Effector CD8-positive, alpha-beta T cell (primary cell): ENCODE data around the gene PRSS50.

Source experiments
- DNase-seq: peaks from one replicate; lab custom pipeline; 2025; lab: John Stamatoyannopoulos, UW

PRSS50 gene

DNA sequence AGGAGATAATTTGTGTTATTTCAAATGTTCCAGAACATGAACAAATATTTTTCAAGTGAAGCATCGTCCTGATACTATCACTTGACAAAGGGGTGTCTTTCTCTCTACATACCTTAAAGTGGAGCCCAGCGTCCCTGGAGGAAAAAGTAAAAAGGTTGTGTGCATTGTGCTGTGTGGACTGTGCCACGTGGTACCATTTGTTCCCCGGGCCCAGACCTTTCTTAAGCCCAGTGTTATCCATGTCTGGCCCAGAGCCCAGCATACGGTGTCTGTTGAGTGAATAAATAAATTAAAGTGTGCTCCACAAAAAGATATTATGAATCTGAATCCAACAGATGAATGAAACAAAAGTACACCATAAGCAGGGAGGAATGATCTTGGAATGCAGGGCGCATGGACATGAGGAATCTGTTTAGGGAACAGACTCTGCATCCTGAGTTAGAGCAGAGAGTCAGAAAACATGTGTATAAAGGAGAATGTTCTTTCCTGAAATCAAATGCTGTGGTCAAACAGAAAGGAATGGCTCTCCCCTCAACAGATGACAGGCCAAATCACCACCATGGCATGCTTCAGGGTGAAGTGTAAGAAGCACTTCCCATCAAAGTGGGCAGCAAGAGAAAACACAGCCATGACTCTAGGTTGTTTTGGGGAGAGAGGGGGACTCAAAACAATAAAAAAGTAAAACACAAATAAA, 8.1 kb upstream of the PRSS50 start:
- DNase-seq, result no peak

DNA sequence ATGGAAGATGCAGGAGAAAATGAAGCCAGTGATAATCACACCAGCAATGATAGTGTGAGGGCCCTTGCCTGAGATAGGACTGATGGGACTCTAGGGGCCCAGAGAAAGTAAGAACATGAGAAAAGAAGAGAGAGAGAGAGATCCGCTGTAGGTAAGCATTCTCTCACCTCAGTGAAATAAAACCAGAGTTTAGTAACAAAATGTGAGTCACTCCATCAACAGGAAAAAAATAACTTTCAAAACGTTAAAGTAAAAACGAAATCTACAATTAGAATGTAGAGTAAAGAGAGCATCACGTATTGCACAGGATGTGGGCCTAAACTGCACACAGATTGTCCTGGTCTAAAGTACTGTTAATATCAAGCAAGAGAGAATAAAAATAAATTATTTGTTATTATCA, 6.8 kb upstream of the PRSS50 start:
- no peak for DNase-seq

GRCh38 chr3:46722443-46722842, 4.8 kb upstream of the PRSS50 start:
- DNase-seq, result no peak

GRCh38 chr3:46721009-46721408, 3.3 kb upstream of the PRSS50 start:
- DNase-seq, result no peak

- DNase-seq, result no peak
Observed at GRCh38 chr3:46719735-46720271, 2.1 kb upstream of the PRSS50 start.

DNA sequence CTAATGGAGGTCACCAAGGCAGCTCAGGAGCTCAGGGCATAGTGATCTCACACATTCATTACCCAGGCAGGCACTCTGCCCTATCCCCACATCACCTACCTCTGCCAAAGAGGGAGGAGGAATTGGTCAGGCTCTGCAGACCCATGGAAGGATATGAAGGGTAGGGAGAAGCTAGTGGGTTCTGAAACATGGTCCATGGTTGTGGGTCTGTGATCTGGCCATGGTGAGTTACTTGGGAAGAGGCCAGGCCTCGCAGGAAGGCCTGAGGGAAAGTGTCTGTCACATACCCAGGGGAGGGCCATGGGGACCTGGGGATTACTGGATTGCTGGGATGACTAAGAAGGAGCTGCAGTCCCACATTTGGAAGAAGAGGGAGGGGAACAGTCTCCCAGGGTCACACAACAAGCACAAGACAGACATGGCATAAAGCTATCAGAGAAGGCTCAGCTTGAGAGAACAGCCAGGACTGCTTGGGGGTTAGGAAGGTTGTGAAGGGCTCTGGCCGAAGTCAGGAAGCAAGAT, 1.4 kb upstream of the PRSS50 start:
- no peak for DNase-seq

- no peak for DNase-seq
Observed at GRCh38 chr3:46716461-46717441, 918 bp downstream of the PRSS50 start.

DNA sequence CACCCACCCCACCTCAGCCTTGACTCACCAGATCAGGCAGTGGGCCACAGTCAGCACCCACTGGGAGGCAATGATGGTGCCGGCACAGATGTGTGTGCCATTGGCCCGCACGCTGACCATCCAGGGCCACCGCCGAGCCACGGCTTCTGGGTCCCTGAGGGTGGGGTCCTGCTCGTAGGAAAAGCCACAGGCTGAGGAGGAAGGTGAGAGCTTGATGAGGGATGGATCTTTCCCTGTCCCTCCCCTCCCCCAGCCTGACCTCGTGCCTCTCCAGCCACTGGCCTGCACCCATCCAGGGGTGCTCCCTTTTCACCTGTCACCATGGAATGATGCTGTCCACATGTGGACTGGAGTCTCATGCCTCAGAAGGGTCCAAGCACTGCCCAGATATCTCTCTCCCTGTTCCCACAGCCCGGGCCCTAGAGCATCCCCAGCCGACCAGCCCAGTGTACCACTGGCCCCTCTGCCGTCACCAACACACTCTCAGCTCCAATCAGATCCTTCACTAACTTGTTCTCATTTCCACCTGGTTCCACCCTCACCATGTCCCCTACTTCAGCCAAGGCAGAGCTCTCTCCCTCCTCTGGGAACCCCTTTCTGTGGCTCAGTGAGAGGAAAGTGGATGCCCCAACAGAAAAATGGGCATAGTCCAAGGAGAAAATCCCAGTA, 2.0 kb downstream of the PRSS50 start:
- DNase-seq, result no peak

DNA sequence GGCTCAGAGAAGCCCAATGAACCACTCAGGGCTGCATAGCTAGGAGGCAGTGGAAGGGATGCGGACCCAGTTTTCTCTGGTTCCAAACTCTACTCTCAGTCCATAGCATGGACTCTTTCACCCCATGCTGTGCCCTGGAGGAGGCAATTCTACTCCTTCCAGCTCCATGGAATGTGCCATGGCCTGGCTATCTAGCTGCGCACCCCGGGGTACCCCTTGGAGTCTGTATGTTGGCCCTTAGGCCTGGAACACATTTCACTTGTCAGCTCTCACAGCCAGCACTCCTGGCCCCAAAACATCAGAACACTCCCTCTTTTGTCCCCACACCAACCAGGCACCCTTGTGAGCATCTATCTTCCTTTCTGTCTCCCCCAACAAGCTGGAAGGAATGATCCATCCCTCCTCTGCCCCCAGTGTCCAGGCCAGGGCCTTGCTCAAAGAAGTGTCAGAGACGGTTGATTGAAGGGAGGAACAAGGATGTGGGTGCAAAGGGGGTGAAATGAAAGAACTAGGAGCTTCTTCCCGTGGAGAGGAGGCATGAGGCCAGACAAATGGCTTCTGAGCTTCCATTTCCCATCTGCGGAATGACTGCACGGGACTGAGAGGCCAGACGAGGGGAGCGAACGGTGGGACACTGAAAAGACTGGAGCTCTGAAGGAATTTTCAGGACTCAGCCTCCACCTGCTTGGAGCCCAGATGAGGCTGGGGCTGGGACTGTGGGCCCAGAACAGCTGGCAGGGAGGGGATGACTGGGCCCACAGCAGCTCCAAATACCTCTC, 2.8 kb downstream of the PRSS50 start:
- no peak for DNase-seq

GRCh38 chr3:46713898-46714552, 3.6 kb downstream of the PRSS50 start:
- DNase-seq, result no peak

- DNase-seq, result no peak
Observed at GRCh38 chr3:46713050-46713897, 4.4 kb downstream of the PRSS50 start.

DNA sequence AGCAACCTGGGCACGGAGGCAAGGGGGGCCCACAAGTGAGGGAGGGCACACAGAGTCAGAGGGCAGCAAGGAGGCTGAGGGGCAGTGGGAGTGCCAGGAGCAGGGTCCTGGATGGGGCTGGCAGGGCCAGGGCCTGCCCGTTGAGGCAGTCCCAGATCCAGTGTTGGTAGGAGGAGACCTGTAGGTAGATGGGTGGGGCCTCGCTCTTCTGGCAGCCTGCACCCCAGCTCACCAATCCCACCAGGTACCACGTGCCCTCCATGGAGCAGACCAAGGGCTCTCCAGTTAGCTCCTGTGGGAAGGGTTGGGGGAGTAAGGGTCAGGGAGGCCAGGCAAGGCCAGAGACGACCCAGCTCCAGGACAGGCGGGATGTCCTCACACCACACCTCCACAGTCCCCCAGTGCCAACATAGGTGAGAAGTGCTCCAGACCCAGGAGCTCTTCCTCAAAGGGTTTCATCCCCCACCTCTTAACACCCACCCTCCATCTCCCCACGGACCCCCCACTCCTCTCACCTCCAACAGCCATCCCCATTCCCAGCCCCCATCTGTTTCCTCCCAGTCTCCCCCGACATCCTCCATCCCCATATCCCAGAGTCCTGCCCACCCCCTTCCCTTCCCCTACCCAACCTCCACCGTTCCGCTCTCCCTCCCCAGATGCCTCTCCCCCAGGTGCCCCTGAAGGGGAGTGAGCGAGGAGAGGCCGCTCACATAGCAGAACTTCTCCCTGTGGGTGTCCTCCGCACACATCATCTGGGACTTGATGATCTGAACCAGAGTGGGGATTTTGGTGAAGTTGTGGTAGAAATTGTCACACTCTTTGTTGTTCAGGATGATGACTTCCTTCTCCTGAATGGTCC, 5.2 kb downstream of the PRSS50 start:
- no peak for DNase-seq

DNA sequence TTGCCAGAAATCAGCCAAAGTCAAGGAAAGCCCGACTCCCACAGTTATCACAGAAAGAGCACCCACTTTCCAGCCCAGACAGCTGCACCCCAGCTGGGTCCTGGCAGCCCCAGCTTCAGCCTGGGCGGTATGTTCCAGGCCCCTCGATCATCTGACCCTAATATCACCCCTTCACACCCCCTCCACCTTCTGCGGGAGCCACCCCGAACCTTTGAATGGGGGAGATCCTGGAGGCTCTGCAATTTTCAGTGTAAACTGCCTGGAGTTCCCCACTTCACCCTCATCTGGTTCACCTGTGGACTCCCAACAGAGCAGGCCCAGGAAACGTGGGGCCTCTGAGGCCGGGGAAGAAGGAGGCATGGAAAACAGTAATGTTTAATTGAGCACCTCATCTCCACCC, 5.9 kb downstream of the PRSS50 start:
- DNase-seq, result no peak

DNA sequence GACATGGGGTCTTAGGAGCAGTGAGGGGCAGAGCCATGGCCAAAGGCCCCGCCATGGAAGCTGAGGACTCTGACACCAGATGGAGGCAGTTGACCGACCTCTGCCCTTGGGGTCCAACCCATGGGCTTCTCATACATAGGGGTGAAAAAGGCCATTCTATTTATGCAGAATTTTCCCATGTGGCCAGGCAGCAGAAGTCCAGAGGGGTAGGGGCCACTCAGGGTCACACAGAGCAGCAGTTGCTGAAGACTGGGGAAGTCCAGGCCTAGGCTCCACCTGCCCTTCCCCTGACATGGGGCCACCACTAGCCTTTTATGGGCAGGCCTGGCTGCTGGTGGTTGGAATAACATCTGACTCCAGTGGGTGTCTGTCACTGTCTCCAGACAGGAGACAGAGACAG, 6.4 kb downstream of the PRSS50 start:
- no peak for DNase-seq

DNA sequence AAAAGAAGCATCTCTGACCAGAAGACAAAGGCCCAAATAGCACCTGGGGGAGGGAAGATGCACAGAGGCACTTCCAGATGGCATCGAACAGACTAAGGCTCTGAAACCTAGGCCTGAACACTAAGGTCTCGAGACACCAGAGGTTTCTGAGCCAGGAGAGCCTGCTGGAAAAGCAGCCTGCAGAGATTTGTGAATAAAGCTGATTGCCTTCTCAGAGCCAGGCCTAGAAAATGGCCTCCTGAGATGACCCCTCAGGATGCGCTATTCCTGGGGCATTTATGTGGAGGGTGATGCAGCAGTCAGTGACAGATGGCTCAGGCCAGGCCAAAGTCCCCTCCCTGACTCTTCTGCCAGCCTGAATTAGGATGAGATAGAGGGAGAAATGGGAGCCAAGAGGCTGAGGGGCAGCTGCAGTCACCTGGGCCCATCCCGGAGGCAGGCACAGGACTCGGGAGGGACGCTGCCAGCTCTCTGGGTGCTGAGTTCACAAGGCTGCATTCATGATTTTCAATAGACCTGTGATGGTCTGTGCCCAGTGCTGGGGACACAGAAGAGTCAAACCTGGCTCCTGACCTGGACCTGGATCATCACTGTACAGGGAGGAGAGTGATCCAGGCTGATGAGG, 6.9 kb downstream of the PRSS50 start:
- DNase-seq, result no peak

DNA sequence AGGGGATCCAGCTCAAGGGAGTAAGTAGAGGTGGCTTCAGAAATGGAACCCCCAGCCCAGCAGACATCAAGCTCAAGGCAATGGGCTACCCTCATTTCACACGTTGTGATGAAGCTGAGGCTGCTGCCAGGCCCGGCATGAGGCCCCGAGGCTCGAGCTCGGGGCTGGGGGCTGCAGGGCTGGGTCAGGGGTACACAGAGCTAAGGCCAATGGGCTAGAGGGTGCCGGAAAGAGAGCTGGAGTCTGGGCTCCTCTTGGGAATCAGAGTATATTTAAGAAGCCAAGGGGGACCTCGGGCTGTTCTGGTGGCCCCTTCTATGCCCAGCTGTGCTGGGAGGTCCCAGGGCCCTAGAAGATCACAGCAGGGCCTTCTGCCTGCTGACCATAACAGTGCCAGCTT, 7.4 kb downstream of the PRSS50 start:
- DNase-seq, result no peak

DNA sequence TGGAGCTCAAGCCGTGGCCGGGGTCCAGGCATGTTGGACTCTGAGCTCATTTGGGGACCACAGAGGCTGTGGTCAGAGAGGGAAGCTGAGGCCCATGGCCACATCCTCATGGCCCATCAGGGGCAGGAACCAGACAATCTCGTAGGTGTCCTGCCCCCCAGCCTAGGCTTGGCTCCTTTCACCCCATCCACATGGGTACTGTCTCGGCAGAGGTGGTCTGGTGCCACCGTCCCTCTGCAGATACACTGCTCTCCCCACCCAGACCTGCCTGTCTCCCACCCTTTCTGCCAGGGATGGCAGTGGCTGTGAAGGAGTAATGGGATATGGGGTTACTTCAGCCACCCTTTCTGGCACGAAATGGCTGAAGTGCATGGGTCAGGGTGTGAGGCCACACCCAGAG, 7.9 kb downstream of the PRSS50 start:
- no peak for DNase-seq

DNA sequence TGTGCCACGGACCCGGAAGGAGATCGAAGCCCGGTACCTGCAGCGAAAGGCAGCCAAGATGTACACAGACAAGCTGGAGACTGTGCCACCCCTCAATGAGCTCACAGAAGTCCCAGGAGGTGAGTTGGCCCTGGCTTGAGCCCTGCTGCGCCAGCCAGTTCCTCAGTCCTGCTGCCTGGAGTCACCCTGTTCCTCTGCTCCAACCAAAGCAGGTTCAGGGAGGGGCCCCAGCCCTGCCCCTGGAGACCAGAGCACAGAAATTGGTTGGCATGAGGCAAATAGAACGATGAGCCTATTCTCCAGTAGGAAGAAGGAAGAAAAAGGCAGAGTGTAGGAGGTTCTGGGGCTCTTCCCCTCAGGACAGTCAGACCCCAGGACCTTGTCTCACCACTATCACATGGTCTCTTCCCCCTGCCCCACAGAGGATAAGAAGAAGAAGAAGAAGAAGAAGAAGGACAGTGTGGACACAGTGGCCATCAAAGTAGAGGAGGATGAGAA, 8.5 kb downstream of the PRSS50 start:
- no peak for DNase-seq
